ENCODE results near the gene CEP112.
"Not testable (repeated sequence)": the region's sequence is repeated elsewhere in the genome, so short reads cannot be mapped to it uniquely, and the experiment has no call there.

CEP112 gene

DNA sequence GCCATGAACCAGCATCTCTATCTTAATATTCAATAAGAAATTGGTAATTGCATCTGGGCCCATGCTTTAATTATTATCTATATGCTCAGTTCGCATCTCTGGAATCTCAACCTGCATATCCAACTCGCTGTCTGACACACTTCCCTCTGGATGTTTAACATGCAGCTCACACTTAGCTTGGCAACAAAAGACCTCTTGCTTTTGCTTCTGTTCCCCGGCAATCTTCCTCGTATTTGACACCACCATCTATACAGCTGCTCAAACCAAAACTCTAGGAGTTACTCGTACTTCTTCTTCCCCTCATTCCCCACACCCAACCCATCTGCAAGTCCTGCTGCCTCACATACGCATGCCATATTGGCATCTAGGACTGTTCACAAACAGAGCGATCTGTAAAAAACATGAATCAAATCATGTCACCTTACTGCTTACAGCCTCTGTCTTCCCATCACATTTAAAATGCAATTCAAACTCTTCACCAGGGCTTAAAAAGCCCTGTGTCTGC, 300.6 kb downstream of the CEP112 start:
- DNase-seq (ENCODE audit: low read depth) = no peak

DNA sequence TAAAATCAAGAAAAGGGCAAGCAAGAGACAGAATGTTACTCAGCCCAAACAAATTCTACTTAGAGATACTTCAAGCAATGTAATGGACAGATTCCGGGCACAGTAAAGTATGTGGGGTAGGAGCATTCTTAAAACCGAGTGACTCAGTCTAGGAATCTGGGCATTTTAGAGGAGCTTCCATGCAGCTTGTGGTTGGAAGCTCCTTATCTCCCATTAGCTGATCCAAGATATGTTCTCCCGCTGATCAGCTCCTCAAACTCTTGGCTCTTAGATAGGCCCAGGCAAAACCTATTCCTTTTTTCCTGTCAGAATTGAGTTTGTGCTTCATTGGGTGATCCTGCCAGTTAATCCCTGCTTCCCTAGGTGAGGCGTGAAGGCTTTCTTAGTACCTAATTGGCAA, 303.3 kb downstream of the CEP112 start:
- DNase-seq (ENCODE audit: low read depth) = no peak

DNA sequence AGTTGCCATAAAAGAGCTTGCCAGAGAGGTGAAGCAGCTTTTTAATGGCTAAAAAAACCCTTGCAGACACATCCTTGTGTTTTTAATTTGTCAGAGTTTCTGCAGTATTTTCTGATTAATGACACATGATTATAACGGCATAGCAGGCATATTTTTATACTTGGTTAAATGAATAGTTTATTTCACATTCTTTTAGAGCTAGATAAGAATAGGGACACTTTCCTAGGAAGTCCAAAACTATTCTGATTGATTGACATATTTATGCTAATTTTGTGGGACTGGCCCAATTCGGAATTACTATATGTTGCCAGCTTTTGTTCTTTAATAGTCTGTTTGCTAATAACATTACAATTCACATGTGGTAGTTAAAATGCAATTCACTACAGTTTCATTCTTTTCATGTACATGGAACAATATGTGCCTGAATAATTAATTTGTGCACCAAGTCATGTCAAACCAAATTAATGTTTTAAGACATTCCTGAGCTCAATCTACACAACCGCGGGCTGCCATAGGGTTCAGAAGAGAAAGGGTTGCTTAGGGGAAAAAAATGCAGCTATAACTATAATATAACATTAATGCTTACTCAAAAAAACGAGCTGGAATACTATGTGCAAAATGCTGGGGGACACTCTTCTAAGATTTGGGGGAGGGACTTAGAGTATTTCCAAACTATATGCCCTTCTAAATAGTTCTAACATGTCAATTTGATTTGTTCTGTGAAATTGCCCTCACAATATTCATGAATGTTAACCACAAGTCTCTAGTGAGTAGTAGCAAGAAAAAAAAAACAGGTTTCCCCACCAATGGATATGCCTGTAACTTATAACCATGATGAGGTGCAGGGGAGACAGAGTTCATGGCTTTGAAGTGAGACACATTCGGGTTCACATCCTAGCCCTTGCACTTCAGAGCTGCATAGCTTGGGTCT, 305.4 kb downstream of the CEP112 start:
- DNase-seq (ENCODE audit: low read depth) = no peak

DNA sequence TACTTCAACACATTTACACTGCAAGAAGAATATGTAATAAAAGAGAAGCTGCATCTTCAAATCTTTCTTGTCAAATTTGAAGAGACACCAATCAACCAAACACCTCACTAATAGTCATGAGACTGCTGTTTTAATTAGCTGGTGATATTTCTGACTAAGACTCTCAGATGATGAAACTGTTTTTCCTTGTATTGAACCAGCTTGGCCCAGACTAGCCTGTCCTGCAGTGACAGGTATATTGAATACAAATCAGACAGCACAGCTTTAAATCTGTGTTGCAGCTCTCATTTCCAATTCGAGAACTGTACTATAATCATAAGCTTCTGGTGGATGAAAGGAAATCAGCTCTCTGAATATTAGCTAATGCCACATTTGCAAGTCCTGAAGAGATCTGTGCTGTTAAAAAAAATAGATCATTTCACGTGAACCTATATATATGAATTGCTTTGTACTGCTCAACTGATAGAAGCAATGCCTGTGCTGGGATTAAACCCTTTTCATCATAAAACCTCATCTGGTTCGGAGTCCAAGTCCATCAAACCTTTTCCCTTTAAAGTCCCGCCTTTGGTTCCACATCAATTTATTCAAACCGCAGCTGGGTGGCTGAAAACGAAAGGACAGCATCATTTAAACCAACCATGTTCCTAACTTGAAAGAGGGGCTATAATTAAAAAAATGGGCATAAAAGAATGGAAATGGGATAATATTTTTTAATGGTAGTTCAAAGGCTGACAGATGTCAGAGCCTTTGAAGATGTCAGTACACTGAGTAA, 306.2 kb downstream of the CEP112 start:
- DNase-seq (ENCODE audit: low read depth) = no peak

DNA sequence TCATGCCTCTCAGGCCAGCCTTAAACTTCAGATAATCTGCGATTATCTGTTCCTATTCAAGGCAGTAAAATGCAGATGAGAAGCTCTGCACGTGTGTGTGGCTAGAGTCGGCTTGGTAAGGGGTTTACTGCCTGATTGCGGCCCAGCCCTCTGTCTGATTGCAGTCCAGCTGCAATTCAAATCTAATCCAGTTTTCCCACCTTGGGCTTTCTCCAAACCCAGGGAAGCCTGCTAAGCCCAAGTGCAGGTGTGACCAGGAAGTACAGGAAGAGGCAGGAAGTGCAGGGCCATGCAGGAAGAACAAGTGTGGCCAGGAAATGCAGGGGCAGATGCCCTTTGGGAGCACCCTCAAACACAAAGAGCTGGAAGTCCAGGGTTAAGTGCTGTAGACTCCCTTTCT, 314.9 kb downstream of the CEP112 start:
- no peak for DNase-seq (ENCODE audit: low read depth)

DNA sequence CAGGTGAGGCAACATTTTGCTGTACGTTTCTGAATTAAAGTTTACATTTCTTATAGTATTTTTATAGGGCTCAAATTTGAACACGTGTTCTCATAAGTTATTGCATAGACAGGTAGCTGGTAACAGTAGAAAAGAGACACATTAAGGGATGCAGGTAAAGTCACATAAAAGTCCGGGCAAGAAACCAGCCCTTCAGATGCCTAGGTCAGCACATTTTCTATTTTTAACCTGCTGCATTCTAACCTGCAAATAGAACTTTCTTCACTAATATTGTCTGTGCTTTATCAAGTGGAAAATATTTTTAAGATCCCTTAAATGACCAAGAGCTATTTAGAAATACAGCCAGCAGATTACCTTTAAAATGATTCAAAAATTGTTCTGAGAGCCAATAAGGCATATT, 323.1 kb downstream of the CEP112 start:
- no peak for DNase-seq (ENCODE audit: low read depth)

DNA sequence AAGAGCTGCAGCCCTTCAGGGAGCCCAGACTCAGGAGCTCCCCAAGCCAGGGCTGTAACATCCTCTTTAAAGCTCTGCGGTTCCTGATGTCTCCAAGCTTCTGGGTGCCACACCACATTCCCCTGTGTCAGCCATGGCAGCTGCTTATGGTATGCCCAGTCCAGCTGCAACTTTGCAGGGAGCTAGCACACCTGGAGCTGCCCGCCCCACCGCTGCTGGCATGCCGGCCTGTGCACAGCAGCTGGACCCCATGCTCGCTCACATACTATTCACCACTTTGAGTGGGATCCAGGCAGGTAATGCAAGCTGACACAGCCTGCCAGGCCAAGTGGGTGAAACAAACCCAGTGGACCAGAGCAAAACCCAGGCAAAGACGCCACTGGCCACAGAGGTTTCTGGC, 324.9 kb downstream of the CEP112 start:
- DNase-seq (ENCODE audit: low read depth) = no peak

DNA sequence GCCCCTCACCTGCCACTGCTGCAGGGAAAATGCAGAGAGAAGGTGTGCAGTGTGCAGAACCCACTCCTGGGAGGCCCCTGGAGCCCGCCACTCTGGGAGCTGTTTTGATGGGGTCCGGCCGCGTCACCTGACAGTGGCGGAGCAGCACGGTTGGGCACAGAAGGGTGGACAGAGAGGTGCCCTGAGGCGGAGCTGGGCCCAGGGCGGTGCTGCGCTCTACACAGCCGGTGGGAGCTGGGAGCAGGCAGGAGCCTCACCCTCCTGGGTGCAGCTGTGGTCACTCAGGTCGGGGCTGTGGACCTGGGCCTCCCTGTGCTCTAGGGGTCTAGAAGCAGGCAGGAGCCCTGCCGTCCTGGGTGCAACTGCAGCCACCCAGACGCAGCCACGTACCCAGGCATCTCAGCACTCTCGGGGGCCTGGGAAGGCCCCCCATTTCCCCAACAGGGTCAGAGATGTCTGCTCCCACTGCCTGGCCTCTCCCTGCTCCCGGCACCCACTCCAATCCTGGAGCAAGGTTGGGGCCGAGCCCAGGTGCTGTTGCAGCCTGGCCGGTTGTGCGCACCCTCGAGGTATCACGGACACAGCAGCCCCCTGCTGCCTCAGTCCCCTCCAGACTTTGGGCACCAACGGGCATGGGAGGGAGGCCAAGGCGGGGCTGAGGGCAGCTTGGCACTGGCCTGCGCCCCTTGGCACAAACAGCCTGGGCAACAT, 326.1 kb downstream of the CEP112 start:
- no peak for DNase-seq (ENCODE audit: low read depth)

DNA sequence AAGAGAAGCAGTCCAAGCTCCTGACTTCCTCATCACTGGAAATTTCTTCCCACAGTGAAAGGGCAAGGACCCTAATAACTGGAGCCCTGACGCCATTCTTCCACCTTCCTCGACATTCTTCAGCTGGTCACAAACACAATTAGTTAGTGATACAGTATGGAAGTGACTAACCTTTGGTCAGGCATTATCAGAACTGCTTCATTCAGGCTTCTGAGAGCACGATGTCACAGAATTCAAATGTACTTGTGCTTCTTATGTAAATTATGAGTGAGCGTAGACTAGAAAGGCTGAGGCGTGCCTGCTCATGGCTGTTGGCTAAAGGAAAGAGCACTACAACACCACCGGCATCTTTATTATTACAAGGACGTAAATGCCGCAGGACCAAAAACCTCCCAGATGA, 327.5 kb downstream of the CEP112 start:
- DNase-seq (ENCODE audit: low read depth) = no peak

DNA sequence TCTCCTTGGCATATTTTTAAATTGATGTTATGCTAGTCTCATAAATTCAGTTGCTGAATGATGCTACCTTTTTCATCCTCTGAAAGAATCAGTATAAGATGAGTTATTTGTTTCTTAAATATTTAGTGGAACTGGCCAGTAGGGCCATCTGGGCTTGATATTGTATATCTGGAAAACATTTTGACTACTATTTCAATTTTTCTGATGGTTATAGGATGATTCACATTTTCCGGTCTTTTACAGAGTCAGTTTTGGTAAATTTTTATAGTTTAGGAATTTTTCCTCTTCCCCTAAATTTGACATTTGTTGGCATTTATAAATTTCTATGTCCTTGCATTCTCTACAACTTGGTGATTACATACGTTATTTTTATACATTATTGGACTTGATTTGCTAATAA, 334.2 kb downstream of the CEP112 start:
- no peak for DNase-seq (ENCODE audit: low read depth)

DNA sequence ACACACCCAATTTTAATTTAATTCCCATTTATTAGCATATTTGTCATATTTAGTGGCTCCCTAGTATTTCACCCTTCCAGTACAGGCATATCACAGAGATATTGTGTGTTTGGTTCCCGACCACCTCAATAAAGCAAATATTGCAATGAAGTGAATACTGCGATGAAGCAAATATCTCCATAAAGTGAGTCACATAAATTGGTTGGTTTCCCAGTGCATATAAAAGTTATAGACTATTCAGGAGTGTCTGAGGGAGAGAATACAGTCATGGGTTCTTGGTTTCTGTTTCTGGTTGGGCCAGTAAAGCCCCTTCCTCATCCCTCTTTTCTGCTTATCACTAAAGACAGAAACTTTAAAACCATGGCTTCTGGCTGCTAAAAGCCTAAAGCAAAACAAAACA, 335.1 kb downstream of the CEP112 start:
- no peak for DNase-seq (ENCODE audit: low read depth)

DNA sequence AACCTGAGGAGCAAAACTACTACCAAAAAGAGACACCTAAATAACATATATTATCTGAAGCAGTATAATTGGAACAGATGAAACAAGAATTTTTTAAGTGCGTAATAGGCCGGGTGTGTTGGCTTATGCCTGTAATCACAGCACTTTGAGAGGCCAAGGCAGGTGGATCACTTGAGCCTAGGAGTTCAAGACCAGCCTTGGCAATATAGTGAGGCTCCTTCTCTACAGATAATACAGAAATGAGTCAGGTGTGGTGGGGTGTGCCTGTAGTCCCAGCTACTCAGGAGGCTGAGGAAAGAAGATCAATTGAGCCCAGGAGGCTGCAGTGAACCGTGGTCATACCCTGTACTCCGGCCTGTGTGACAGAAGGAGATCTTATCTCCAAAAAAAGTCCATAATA, 336.3 kb downstream of the CEP112 start:
- DNase-seq (ENCODE audit: low read depth) = no peak

DNA sequence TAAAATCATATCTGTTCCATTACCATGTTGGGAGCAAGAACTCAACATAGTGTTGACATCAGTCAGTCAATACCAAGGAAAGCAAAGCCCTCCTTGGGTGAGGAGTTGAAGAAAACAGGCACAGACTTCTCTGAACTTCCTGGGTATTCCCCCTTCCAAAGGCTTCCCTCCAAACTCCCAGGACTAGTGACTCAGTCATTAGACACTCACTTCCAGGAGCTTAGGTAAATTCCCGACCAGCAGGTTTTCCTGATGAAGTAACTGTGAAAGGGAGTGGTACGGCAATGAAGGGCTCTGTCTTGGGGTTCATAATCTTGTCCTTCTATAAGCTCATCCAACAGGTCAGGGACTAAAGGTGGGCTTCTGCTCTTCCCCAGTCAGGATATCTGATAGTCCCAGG, 336.7 kb downstream of the CEP112 start:
- DNase-seq (ENCODE audit: low read depth) = no peak

DNA sequence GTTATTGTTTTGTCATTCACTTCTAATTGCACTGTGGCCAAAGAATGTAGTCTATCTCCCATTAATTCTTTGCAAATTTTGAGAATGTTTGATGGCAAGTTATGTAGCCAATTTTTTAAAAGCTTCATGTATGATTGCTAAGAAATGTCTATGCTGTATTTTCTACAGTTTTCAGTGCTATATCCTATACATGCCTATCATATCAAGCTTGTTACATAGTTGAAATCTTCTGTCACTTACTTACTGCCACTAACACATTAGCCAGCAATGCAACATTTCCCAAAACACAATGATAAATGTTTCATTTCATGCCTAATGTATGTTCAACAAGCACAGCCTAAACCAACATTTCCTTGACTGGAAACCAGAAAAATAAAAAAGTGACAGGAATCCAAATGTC, 338.1 kb downstream of the CEP112 start:
- no peak for DNase-seq (ENCODE audit: low read depth)

DNA sequence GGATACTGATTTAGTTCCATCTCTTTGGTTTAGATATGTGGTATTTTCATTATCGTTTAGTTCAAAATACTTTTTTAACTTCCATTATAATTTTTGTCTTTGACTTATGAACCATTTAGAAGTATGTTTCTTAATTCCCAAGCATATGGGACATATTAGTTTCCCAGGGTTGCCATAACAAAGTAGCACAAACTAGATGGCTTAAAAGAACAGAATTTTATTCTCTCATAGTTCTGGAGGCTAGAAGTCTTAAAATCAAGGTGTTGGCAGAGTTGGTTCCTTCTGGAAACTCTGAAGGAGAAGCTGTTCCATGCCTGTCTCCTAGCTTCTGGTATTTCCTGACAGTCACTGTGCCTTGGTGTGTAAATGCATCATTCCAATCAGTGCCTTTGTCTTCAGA, 339.0 kb downstream of the CEP112 start:
- DNase-seq (ENCODE audit: low read depth) = no peak

DNA sequence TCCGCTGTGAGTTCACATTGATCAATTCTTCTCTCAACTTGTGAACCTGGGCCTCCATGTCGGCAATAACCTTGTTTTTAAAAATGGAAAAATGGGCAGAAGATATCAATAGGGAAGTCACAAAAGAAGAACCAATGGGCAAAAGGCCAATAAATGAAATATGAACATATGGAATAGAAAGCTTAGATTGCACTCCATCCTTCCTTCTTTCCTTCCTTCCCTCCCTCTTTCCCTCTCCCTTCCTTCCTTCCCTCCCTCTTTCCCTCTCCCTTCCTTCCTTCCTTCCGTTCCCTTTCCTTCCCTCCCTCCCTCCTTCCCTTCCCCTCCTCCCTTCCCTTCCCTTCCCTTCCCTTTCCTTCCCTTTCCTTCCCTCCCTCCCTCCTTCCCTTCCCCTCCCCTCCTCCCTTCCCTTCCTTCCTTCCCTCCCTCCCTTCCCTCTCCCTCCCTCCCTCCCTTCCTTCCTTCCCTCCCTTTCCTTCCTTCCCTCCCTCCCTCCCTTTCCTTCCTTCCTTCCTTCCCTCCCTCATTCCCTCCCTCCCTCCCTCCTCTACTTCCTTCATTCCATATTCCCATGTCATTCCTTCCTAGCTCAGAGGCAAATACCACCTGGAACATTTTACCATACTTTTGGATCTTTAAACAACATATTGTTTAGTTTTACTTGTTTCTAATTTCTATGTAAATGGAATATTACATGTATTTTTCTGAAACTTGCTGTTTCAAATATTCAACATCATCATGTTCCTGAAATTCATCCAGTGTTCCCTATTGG, 339.8 kb downstream of the CEP112 start:
- no peak for DNase-seq (ENCODE audit: low read depth)

DNA sequence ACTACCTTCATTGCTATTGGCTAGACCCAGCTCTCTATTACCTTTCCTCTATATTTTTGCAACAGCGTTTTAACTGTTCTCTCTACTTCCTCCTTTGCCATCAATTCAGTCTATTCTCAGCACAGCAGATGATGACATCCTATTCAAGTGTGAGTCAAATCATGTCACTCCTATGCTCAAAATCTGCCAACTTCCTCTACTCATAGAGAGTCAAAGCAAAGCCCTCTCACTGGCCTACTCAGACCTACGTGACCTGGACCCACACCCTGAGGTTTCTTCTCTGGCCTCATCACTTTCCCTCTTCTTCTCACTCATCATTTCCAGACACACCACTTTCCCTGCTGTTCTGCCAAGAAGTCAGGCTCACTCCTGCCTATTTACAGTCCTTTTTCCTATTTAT, 341.4 kb downstream of the CEP112 start:
- no peak for DNase-seq (ENCODE audit: low read depth)

DNA sequence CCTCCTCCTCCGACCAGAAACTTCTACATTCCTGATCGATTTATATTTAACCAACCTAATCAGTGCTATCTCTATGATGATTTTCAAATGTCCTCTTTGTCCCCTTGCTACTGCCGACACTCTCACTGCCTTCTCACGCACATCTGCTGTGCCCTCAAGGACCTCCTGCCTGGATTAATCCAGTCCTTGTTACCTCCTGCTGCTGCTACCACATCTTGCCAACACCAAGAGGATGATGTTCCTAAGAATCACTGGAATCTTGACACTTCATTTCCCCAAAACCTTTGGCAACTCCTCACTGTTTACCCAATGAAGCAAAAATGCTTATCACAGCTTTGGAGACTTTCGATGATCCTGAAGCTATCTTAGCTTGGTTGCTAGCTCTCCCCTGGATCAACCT, 343.2 kb downstream of the CEP112 start:
- DNase-seq (ENCODE audit: low read depth) = no peak

DNA sequence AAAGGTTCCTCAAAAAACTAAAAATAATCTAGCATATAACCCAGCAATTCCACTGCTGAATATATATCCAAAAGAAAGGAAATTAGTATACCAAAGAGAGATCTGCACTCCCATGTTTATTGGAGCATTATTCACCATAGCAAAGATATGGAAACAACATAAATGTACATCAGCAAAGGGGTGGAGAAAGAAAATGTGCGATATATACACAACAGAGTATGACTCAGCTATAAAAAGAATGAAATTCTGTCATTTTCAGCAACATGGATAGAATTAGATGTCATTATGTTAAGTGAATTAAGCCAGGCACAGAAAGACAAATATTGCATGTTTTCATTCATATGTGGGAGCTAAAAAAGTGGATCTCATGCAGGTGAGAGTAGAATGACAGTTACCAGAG, 350.8 kb downstream of the CEP112 start:
- DNase-seq (ENCODE audit: low read depth) = no peak

DNA sequence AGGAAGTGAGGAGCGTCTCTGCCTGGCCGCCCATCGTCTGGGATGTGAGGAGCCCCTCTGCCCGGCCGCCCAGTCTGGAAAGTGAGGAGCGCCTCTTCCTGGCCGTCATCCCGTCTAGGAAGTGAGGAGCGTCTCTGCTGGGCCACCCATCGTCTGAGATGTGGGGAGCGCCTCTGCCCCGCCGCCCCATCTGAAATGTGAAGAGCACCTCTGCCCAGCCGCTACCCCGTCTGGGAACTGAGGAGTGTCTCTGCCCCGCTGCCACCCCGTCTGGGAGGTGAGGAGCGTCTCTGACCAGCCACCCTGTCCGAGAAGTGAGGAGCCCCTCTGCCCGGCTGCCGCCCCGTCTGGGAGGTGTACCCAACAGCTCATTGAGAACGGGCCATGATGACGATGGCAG, 354.7 kb downstream of the CEP112 start:
- DNase-seq (ENCODE audit: low read depth) = not testable (repeated sequence)

DNA sequence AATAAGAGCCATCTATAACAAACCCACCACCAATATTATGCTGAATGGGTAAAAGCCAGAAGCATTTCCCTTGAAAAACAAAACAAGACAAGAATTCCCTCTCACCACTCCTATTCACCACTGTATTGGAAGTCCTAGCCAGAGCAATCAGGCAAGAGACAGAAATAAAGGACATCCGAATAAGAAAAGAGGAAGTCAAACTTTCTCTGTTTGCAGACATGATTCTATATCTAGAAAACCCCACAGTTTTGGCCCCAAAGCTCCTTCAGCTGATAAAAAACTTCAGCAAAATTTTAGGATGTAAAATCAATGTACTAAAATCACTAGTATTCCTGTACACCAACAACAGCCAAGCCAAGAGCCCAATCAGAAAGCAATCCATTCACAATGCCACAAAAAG, 358.7 kb downstream of the CEP112 start:
- no peak for DNase-seq (ENCODE audit: low read depth)

DNA sequence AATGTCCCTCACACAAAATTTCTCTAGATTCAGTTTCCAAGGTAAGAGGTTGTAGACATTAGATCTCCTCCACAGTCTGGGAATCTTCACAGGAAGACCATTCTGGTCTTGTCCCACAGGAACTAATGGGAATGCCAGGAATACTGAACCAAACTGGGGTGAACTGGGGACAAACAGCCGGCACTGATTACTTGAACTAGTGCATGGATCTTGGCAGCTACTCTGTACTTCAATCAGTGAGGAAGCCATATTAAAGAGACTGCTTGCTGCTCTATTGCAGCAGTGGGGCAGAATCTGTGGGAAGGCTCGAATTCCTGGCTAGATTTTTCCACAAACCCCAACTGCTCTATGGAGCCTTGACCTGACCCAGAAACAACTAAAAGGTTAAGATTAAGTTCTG, 361.6 kb downstream of the CEP112 start:
- no peak for DNase-seq (ENCODE audit: low read depth)

All from activated gamma-delta T cell treated with anti-CD3 and anti-CD28 coated beads, Interleukin-2, amount 50 U/mL, for 16 hours (primary cell).